HCT116 (cell line): ENCODE measurements around the gene RBPJ.

Source experiments
- CBX3 ChIP-seq: IDR thresholded peaks from 2 replicates; pipeline ENCODE4 v1.6.1; 2012; ENCODE audit warnings: low read depth
- CEBPB ChIP-seq: IDR thresholded peaks from 2 replicates; pipeline ENCODE4 v1.6.1; 2012; ENCODE audit warnings: low read depth
- EZH2 ChIP-seq: fragments of 200-600 bp; sonication (generic); IDR thresholded peaks from 2 replicates; pipeline ENCODE4 v1.6.1; 2017; ENCODE audit warnings: antibody characterized with exemption, mixed run types
- POLR2A ChIP-seq: IDR thresholded peaks from 2 replicates; pipeline ENCODE4 v1.7.0; 2011; ENCODE audit warnings: borderline replicate concordance; ENCODE audit not compliant: insufficient read depth, insufficient read length; ENCODE audit errors: extremely low read depth
- RAD21 ChIP-seq: IDR thresholded peaks from 2 replicates; pipeline ENCODE4 v1.6.1; 2012; ENCODE audit warnings: low read depth, mild to moderate bottlenecking
- SIN3A ChIP-seq: IDR thresholded peaks from 2 replicates; pipeline ENCODE4 v1.6.1; 2012; ENCODE audit warnings: low read depth
- SP1 ChIP-seq: IDR thresholded peaks from 2 replicates; pipeline ENCODE4 v1.6.1; 2012; ENCODE audit warnings: low read depth
- ZNF274 ChIP-seq: fragments of 200-500 bp; sonication (Bioruptor generic); IDR thresholded peaks from 2 replicates; pipeline ENCODE4 v1.6.1; 2014; ENCODE audit warnings: mild to moderate bottlenecking, low read depth, low read length, inconsistent platforms
- TF ChIP-seq, protein P1 (sequence below), 3 experiments: fragments of 200-600 bp in 1 of 3; sonication (generic) in 1 of 3; IDR thresholded peaks in 2 of 3; conservative IDR thresholded peaks in 1 of 3; 2 replicates each; pipeline ENCODE4 v1.5.1; 2012 to 2017; ENCODE audit warnings: low read depth in 2 of 3, low read length in 2 of 3, antibody characterized with exemption in 1 of 3, borderline replicate concordance in 1 of 3, control low read depth in 1 of 3, mild to moderate bottlenecking in 1 of 3, mixed read lengths in 1 of 3, mixed run types in 1 of 3, moderate library complexity in 1 of 3; ENCODE audit not compliant: insufficient read depth in 1 of 3

DNA sequence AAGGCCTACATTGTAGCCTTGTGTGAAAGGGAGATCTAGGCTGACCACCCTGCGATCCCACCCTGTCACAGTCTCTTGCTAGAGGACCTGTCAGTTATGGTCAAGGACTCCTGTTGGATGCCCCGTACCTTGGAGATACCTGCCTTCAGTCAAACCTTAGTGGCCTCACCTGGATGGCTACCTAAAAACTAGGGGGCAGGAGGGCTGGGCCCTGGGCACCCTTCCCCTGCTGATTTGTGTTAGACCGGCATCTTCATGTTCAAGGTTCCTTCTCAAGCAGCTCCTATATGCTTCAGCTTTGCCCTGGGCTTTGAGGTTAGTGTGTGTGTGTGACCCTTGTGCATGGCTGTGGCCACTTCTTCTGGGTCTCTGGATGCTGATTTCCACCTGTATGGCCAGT lies 134.1 kb downstream of the RBPJ start:
- no peak for TF ChIP-seq CBX3
- TF ChIP-seq ZNF274: no peak
- TF ChIP-seq, protein P1, sequence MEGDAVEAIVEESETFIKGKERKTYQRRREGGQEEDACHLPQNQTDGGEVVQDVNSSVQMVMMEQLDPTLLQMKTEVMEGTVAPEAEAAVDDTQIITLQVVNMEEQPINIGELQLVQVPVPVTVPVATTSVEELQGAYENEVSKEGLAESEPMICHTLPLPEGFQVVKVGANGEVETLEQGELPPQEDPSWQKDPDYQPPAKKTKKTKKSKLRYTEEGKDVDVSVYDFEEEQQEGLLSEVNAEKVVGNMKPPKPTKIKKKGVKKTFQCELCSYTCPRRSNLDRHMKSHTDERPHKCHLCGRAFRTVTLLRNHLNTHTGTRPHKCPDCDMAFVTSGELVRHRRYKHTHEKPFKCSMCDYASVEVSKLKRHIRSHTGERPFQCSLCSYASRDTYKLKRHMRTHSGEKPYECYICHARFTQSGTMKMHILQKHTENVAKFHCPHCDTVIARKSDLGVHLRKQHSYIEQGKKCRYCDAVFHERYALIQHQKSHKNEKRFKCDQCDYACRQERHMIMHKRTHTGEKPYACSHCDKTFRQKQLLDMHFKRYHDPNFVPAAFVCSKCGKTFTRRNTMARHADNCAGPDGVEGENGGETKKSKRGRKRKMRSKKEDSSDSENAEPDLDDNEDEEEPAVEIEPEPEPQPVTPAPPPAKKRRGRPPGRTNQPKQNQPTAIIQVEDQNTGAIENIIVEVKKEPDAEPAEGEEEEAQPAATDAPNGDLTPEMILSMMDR (IDR thresholded peaks at IDR 0.05 in 2 of 3, conservative IDR thresholded peaks at IDR 0.05 in 1 of 3; ENCODE audit: borderline replicate concordance in 1 of 3, insufficient read depth in 1 of 3, low read depth in 2 of 3, low read length in 2 of 3): no peak
- TF ChIP-seq POLR2A: no peak
- TF ChIP-seq CEBPB: no peak
- TF ChIP-seq SIN3A: no peak
- no peak for TF ChIP-seq RAD21
- TF ChIP-seq EZH2: no peak
- no peak for TF ChIP-seq SP1
